OCI-LY1 (cell line): ENCODE data around the gene NOL3.

ENCODE experiments used
- CTCF ChIP-seq: fragments of 200-600 bp; sonication (generic), shearing (Covaris generic); IDR thresholded peaks from 2 replicates; pipeline ENCODE4 v1.5.1; 2017; ENCODE audit warnings: mild to moderate bottlenecking, antibody characterized with exemption, low read length, moderate library complexity, mixed read lengths
- EZH2 ChIP-seq: fragments of 200-600 bp; sonication (generic), shearing (Covaris generic); IDR thresholded peaks from 2 replicates; pipeline ENCODE4 v1.8.0; 2017; ENCODE audit warnings: borderline replicate concordance, mixed run types, mild to moderate bottlenecking, antibody characterized with exemption, low read length, moderate library complexity, mixed read lengths

GRCh38 chr16:67174706-67175231, 4.4 kb downstream of the NOL3 start:
- TF ChIP-seq CTCF: no peak
- TF ChIP-seq EZH2: no peak
